ENCODE data around the gene PDK2.

PDK2 gene

GRCh38 chr17:50117202-50118051 lies 22.3 kb downstream of the PDK2 start:
- TF ChIP-seq POLR2AphosphoS5 (IDR thresholded peaks at IDR 0.05; ENCODE audit: low read depth, low read length) (no peak), SPI1 (IDR thresholded peaks at IDR 0.05; ENCODE audit: low read depth, low read length) (no peak), PAX5 (IDR thresholded peaks at IDR 0.05; ENCODE audit: insufficient read depth, low read length, severe bottlenecking) (no peak), TAF1 (IDR thresholded peaks at IDR 0.05; ENCODE audit: low read depth, low read length) (no peak), POU2F2 (IDR thresholded peaks at IDR 0.05; ENCODE audit: low read depth, low read length) (no peak), POLR2A (IDR thresholded peaks at IDR 0.05; ENCODE audit: low read depth, low read length) (no peak)
- peak; percentile 78 for DNase-seq (ENCODE audit: insufficient read length, low spot score)
- peak; percentile 83 for FAIRE-seq

- FAIRE-seq = no peak
- no peak for TF ChIP-seq POLR2AphosphoS5 (IDR thresholded peaks at IDR 0.05; ENCODE audit: low read depth, low read length)
- DNase-seq (ENCODE audit: insufficient read length, low spot score) = no peak
These were observed 23.1 kb downstream of the PDK2 start for GRCh38 chr17:50118076-50118827.

- TF ChIP-seq PAX5 (IDR thresholded peaks at IDR 0.05; ENCODE audit: insufficient read depth, low read length, severe bottlenecking) (no peak), POLR2AphosphoS5 (IDR thresholded peaks at IDR 0.05; ENCODE audit: low read depth, low read length) (no peak), TAF1 (IDR thresholded peaks at IDR 0.05; ENCODE audit: low read depth, low read length) (no peak), SPI1 (IDR thresholded peaks at IDR 0.05; ENCODE audit: low read depth, low read length) (no peak), POLR2A (IDR thresholded peaks at IDR 0.05; ENCODE audit: low read depth, low read length) (no peak), POU2F2 (IDR thresholded peaks at IDR 0.05; ENCODE audit: low read depth, low read length) (no peak)
- no peak for FAIRE-seq
- no peak for DNase-seq (ENCODE audit: insufficient read length, low spot score)
These were observed 23.7 kb downstream of the PDK2 start for GRCh38 chr17:50118828-50119218.

- TF ChIP-seq POLR2AphosphoS5 (IDR thresholded peaks at IDR 0.05; ENCODE audit: low read depth, low read length) = no peak
- no peak for TF ChIP-seq PAX5 (IDR thresholded peaks at IDR 0.05; ENCODE audit: insufficient read depth, low read length, severe bottlenecking)
- TF ChIP-seq POLR2A (IDR thresholded peaks at IDR 0.05; ENCODE audit: low read depth, low read length) = no peak
- no peak for TF ChIP-seq SPI1 (IDR thresholded peaks at IDR 0.05; ENCODE audit: low read depth, low read length)
- TF ChIP-seq POU2F2 (IDR thresholded peaks at IDR 0.05; ENCODE audit: low read depth, low read length) = no peak
- TF ChIP-seq TAF1 (IDR thresholded peaks at IDR 0.05; ENCODE audit: low read depth, low read length) = no peak
- FAIRE-seq (no peak), DNase-seq (ENCODE audit: insufficient read length, low spot score) (no peak)
These were observed 25.5 kb downstream of the PDK2 start for GRCh38 chr17:50120475-50121253.

GRCh38 chr17:50122945-50123344 lies 27.8 kb downstream of the PDK2 start:
- no peak for TF ChIP-seq SPI1 (IDR thresholded peaks at IDR 0.05; ENCODE audit: low read depth, low read length)
- no peak for TF ChIP-seq PAX5 (IDR thresholded peaks at IDR 0.05; ENCODE audit: insufficient read depth, low read length, severe bottlenecking)
- no peak for TF ChIP-seq POLR2A (IDR thresholded peaks at IDR 0.05; ENCODE audit: low read depth, low read length)
- no peak for TF ChIP-seq POU2F2 (IDR thresholded peaks at IDR 0.05; ENCODE audit: low read depth, low read length)
- TF ChIP-seq TAF1 (IDR thresholded peaks at IDR 0.05; ENCODE audit: low read depth, low read length) = no peak
- TF ChIP-seq POLR2AphosphoS5 (IDR thresholded peaks at IDR 0.05; ENCODE audit: low read depth, low read length) = no peak
- FAIRE-seq = no peak
- no peak for DNase-seq (ENCODE audit: insufficient read length, low spot score)

GRCh38 chr17:50123649-50124349 lies 28.6 kb downstream of the PDK2 start:
- TF ChIP-seq TAF1 (IDR thresholded peaks at IDR 0.05; ENCODE audit: low read depth, low read length) (no peak), SPI1 (IDR thresholded peaks at IDR 0.05; ENCODE audit: low read depth, low read length) (no peak), POLR2A (IDR thresholded peaks at IDR 0.05; ENCODE audit: low read depth, low read length) (no peak), POU2F2 (IDR thresholded peaks at IDR 0.05; ENCODE audit: low read depth, low read length) (no peak), POLR2AphosphoS5 (IDR thresholded peaks at IDR 0.05; ENCODE audit: low read depth, low read length) (no peak), PAX5 (IDR thresholded peaks at IDR 0.05; ENCODE audit: insufficient read depth, low read length, severe bottlenecking) (no peak)
- FAIRE-seq = no peak
- no peak for DNase-seq (ENCODE audit: insufficient read length, low spot score)

- no peak for FAIRE-seq
These were observed 30.4 kb downstream of the PDK2 start for GRCh38 chr17:50125420-50125997.

GRCh38 chr17:50127697-50128361 lies 32.7 kb downstream of the PDK2 start:
- FAIRE-seq (no peak), DNase-seq (ENCODE audit: insufficient read length, low spot score) (no peak)
- TF ChIP-seq POLR2AphosphoS5 (IDR thresholded peaks at IDR 0.05; ENCODE audit: low read depth, low read length) = no peak
- 0 out of 2 replicates have a peak, but pooled peaks have one; percentile 0 for TF ChIP-seq SPI1 (IDR thresholded peaks at IDR 0.05; ENCODE audit: low read depth, low read length)

More at GRCh38 chr17:50125420-50125997, 30.4 kb downstream of the PDK2 start:
- no peak for DNase-seq (ENCODE audit: insufficient read length, low spot score)
- TF ChIP-seq TAF1 (IDR thresholded peaks at IDR 0.05; ENCODE audit: low read depth, low read length) = no peak
- TF ChIP-seq POU2F2 (IDR thresholded peaks at IDR 0.05; ENCODE audit: low read depth, low read length) = no peak
- TF ChIP-seq SPI1 (IDR thresholded peaks at IDR 0.05; ENCODE audit: low read depth, low read length) = no peak
- no peak for TF ChIP-seq POLR2AphosphoS5 (IDR thresholded peaks at IDR 0.05; ENCODE audit: low read depth, low read length)
- no peak for TF ChIP-seq PAX5 (IDR thresholded peaks at IDR 0.05; ENCODE audit: insufficient read depth, low read length, severe bottlenecking)
- no peak for TF ChIP-seq POLR2A (IDR thresholded peaks at IDR 0.05; ENCODE audit: low read depth, low read length)

Data from GM12891 (cell line).